K562 (cell line): ENCODE data around the gene CHD6. TPM values are rescaled to one million over a fixed set of nuclear protein-coding genes. Genes with fewer than 3 reads are reported as not detected.

Experiments
- ARID3A ChIP-seq: IDR thresholded peaks from 2 replicates; pipeline ENCODE4 v1.6.1; 2012; ENCODE audit warnings: low read depth, low read length, improper control_type of control experiment, borderline replicate concordance
- CREB5 ChIP-seq: fragments of 250-450 bp; sonication (Bioruptor Pico); IDR thresholded peaks from 2 replicates; pipeline ENCODE4 v1.5.0; 2020; ENCODE audit warnings: mild to moderate bottlenecking
- DIDO1 ChIP-seq: fragments of 450-650 bp; IDR thresholded peaks from 2 replicates; pipeline ENCODE4 v1.6.1; 2016; ENCODE audit warnings: low read depth, missing biosample characterization, missing genetic modification characterization
- FOXK2 ChIP-seq, 2 experiments: fragments of 450-650 bp; IDR thresholded peaks in 1 of 2; conservative IDR thresholded peaks in 1 of 2; 2 replicates each; pipeline ENCODE4 v1.6.1; 2016; ENCODE audit warnings: low read depth in 2 of 2, mild to moderate bottlenecking in 1 of 2
- FOXM1 ChIP-seq, 2 experiments: fragments of 450-650 bp in 1 of 2; sonication (generic) in 1 of 2; formaldehyde crosslinking in 1 of 2; IDR thresholded peaks; 2 replicates each; pipeline versions ENCODE4 v1.6.1 to v1.9.0; 2017 to 2022; ENCODE audit warnings: low read depth in 2 of 2, mild to moderate bottlenecking in 2 of 2, missing genetic modification reagents in 1 of 2, moderate library complexity in 1 of 2
- KDM1A ChIP-seq, 2 experiments: fragments of 450-650 bp; IDR thresholded peaks; 2 replicates each; pipeline ENCODE4 v1.6.1; 2016; ENCODE audit warnings: mild to moderate bottlenecking in 2 of 2
- MTA3 ChIP-seq: fragments of 450-650 bp; formaldehyde crosslinking; IDR thresholded peaks from 2 replicates; pipeline ENCODE4 v1.6.1; 2017; ENCODE audit warnings: mild to moderate bottlenecking, borderline replicate concordance
- NR4A1 ChIP-seq, 2 experiments: fragments of 250-450 bp in 1 of 2; fragments of 450-650 bp in 1 of 2; sonication (Bioruptor Pico) in 1 of 2; IDR thresholded peaks; 2 replicates each; pipeline versions ENCODE4 v1.4.0 to v1.6.1; 2016 to 2020; ENCODE audit warnings: mild to moderate bottlenecking in 2 of 2, missing compliant biosample characterization in 1 of 2, missing genetic modification characterization in 1 of 2, moderate library complexity in 1 of 2
- PRPF4 ChIP-seq: fragments of 200-400 bp; formaldehyde crosslinking; IDR thresholded peaks from one replicate; pipeline ENCODE4 v1.6.1; 2017; ENCODE audit warnings: low read length, low read depth, mild to moderate bottlenecking; ENCODE audit not compliant: insufficient read depth, poor library complexity, severe bottlenecking
- RAD21 ChIP-seq, 2 experiments: fragments of 250-450 bp in 1 of 2; fragments of 450-650 bp in 1 of 2; sonication (Bioruptor Pico) in 1 of 2; formaldehyde crosslinking in 1 of 2; IDR thresholded peaks in 1 of 2; conservative IDR thresholded peaks in 1 of 2; 2 replicates each; pipeline versions ENCODE4 v1.4.0 to v1.8.0; 2020 to 2022; ENCODE audit warnings: mild to moderate bottlenecking in 2 of 2, moderate library complexity in 1 of 2
- SMARCC2 ChIP-seq: fragments of 450-650 bp; IDR thresholded peaks from 2 replicates; pipeline ENCODE4 v1.6.1; 2017; ENCODE audit warnings: antibody characterized with exemption, moderate library complexity, mild to moderate bottlenecking, low read depth
- SMC3 ChIP-seq: conservative IDR thresholded peaks from 2 replicates; pipeline ENCODE4 v1.6.1; 2011; ENCODE audit warnings: low read depth, low read length, improper control_type of control experiment; ENCODE audit not compliant: insufficient read depth
- XRCC3 ChIP-seq: fragments of 450-650 bp; IDR thresholded peaks from 2 replicates; pipeline ENCODE4 v1.6.1; 2017; ENCODE audit warnings: mild to moderate bottlenecking, moderate library complexity
- ZNF212 ChIP-seq: fragments of 450-650 bp; formaldehyde crosslinking; IDR thresholded peaks from 2 replicates; pipeline ENCODE4 v1.4.0; 2020; ENCODE audit warnings: mild to moderate bottlenecking
- ZNF766 ChIP-seq: fragments of 200-800 bp; sonication (Bioruptor generic); conservative IDR thresholded peaks from 2 replicates; pipeline ENCODE4 v1.6.1; 2016; ENCODE audit warnings: missing genetic modification characterization, missing compliant biosample characterization
- polyA plus RNA-seq, 8 experiments: library from polyadenylated mRNA; depleted of rRNA in 4 of 8; stranded (reverse) in 5 of 8; unstranded in 3 of 8; fragments of >200 nt; fragmentation: Nextera tagmentation in 2 of 8; fragmentation: Illumina TruSeq in 1 of 8; extraction: Ambion mirVana in 2 of 8; extraction: Trizol in 1 of 8; gene quantifications; 2 replicates each; pipeline versions ENCODE4 v1.2.1 to v1.2.3, GENCODE V29; 2011 to 2014; ENCODE audit warnings: inconsistent platforms in 1 of 8, missing spikeins in 1 of 8
- total RNA-seq, 7 experiments: library from RNA; depleted of rRNA in 6 of 7; stranded (reverse); fragments of >200 nt in 6 of 7; fragmentation: Illumina TruSeq in 2 of 7; extraction: Trizol in 2 of 7; gene quantifications; 2 replicates each; pipeline versions ENCODE4 v1.2.1 to v1.2.3, GENCODE V29; 2011 to 2021; ENCODE audit warnings: low replicate concordance in 1 of 7
- TF ChIP-seq, protein P1 (sequence below): fragments of 450-650 bp; IDR thresholded peaks from 2 replicates; pipeline ENCODE4 v1.6.1; 2016; ENCODE audit warnings: missing biosample characterization, missing genetic modification characterization
- TF ChIP-seq, protein P2 (sequence below): sonication (generic); formaldehyde crosslinking; IDR thresholded peaks from 2 replicates; pipeline ENCODE4 v1.8.1; 2022; ENCODE audit warnings: missing genetic modification reagents
- TF ChIP-seq, protein P3 (sequence below): sonication (generic); formaldehyde crosslinking; IDR thresholded peaks from 2 replicates; pipeline ENCODE4 v1.8.0; 2022; ENCODE audit warnings: mild to moderate bottlenecking, missing genetic modification reagents

The CHD6 gene
- total and polyA plus RNA-seq, 9 of the 15 experiments (the other 6 are each of a cell fraction or from before 2014, with no cell fraction given), result 3.9 to 24.2 (median 12.8) TPM

DNA sequence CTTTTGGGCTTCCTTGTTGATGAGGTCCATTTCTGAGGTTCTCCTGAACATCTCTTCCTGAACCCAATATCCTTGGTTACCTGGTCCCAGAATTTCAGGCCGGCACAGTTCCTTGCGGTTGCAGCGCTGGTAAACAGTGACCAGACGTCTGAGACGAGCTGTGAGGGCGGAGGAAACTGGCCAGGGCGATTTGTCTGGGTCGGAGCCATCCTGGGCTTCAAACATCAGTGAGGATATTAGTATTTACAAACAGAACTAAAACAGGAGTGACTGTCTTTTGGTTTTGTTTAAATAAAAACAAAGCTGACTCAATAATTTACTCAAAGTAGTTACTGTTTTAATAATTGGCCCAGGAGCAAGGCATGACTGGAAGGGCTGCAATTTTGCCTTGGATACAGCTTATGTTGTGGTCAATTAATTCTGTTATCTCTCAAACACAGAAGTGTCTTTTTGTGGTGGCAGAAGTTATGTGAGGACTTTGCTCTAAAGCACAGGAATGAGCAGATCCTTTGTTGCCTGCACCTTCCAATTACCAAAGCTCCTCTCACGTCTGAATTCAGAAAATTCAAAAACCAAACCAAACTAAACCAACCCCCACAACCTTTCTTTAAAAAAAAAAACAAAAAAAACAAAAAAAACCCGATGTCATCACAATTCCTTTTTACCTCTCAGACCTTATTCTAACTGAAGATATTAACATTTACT lies 192.8 kb downstream of the CHD6 start (continued):
- TF ChIP-seq, protein P1, sequence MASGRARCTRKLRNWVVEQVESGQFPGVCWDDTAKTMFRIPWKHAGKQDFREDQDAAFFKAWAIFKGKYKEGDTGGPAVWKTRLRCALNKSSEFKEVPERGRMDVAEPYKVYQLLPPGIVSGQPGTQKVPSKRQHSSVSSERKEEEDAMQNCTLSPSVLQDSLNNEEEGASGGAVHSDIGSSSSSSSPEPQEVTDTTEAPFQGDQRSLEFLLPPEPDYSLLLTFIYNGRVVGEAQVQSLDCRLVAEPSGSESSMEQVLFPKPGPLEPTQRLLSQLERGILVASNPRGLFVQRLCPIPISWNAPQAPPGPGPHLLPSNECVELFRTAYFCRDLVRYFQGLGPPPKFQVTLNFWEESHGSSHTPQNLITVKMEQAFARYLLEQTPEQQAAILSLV, result no peak
- TF ChIP-seq, protein P2, sequence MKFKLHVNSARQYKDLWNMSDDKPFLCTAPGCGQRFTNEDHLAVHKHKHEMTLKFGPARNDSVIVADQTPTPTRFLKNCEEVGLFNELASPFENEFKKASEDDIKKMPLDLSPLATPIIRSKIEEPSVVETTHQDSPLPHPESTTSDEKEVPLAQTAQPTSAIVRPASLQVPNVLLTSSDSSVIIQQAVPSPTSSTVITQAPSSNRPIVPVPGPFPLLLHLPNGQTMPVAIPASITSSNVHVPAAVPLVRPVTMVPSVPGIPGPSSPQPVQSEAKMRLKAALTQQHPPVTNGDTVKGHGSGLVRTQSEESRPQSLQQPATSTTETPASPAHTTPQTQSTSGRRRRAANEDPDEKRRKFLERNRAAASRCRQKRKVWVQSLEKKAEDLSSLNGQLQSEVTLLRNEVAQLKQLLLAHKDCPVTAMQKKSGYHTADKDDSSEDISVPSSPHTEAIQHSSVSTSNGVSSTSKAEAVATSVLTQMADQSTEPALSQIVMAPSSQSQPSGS, result no peak
- TF ChIP-seq, protein P3, sequence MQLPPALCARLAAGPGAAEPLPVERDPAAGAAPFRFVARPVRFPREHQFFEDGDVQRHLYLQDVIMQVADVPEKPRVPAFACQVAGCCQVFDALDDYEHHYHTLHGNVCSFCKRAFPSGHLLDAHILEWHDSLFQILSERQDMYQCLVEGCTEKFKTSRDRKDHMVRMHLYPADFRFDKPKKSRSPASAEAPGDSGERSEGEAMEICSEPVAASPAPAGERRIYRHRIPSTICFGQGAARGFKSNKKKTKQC (CRISPR knock-in tag), result no peak
- TF ChIP-seq ARID3A (0 out of 2 replicates have a peak, but pooled peaks have one; percentile 81), NR4A1 (CRISPR knock-in tag; IDR thresholded peaks at IDR 0.05) (no peak), NR4A1 (tag; IDR thresholded peaks at IDR 0.05) (no peak), ZNF212 (CRISPR knock-in tag) (no peak), MTA3 (0 out of 2 replicates have a peak, but pooled peaks have one; percentile 5), RAD21 (CRISPR knock-in tag; conservative IDR thresholded peaks at IDR 0.05 in 1 of 2, IDR thresholded peaks at IDR 0.05 in 1 of 2) (no peak), DIDO1 (tag) (0 out of 2 replicates have a peak, but pooled peaks have one; percentile 3), FOXM1 (IDR thresholded peaks at IDR 0.05; ENCODE audit: low read depth) (peak; percentile 79; the same call in 1 of the 2 replicates), FOXM1 (CRISPR knock-in tag; IDR thresholded peaks at IDR 0.05; ENCODE audit: low read depth) (no peak), CREB5 (no peak), SMC3 (no peak), ZNF766 (CRISPR knock-in tag) (peak; percentile 68), PRPF4 (no peak), SMARCC2 (peak; percentile 75), FOXK2 (conservative IDR thresholded peaks at IDR 0.05 in 1 of 2, IDR thresholded peaks at IDR 0.05 in 1 of 2; ENCODE audit: low read depth in 2 of 2) (no peak), KDM1A (IDR thresholded peaks at IDR 0.05) (no peak; a peak in 1 of 4 replicates), XRCC3 (no peak)
